Common myeloid progenitor, CD34-positive (primary cell): Measurements from ENCODE around the gene SMG5.

Source experiments
- CTCF ChIA-PET: fragments of 350-600 bp; sonication (Branson Sonifier 250); formaldehyde crosslinking; loops from one replicate; lab custom pipeline; 2021; ENCODE audit warnings: antibody characterized with exemption; lab: Charles Lee
- POLR2A ChIA-PET: fragments of 350-600 bp; sonication (Branson Sonifier 250); formaldehyde crosslinking; loops from one replicate; lab custom pipeline; 2021; ENCODE audit warnings: antibody characterized with exemption; lab: Charles Lee
- DNase-seq, 3 donors: peaks; one replicate each; pipeline versions ENCODE4 v3.0.0 to v3.0.0-alpha.2; 2013
- H3K27ac ChIP-seq, 2 experiments: 1 replicate in 1 of 2; 2 replicates in 1 of 2; pipeline ENCODE4 v1.7.0; 2013; ENCODE audit warnings: inconsistent platforms in 2 of 2, low read length in 2 of 2, mild to moderate bottlenecking in 2 of 2, low read depth in 1 of 2, moderate library complexity in 1 of 2; ENCODE audit not compliant: severe bottlenecking in 2 of 2, insufficient read depth in 1 of 2, poor library complexity in 1 of 2
- H3K27me3 ChIP-seq, 5 experiments: replicated peaks in 2 of 5; 1 replicate in 3 of 5; 2 replicates in 2 of 5; pipeline versions ENCODE4 v1.6.1 to v1.7.0; 2013; ENCODE audit warnings: low read length in 4 of 5, mild to moderate bottlenecking in 2 of 5, moderate library complexity in 2 of 5, inconsistent platforms in 1 of 5; ENCODE audit not compliant: insufficient read depth in 5 of 5, control insufficient read depth in 4 of 5
- H3K36me3 ChIP-seq, 4 experiments: 1 replicate in 2 of 4; 2 replicates in 2 of 4; pipeline versions ENCODE4 v1.6.1 to v1.7.0; 2013; ENCODE audit warnings: low read length in 3 of 4, control low read depth in 1 of 4, mild to moderate bottlenecking in 1 of 4; ENCODE audit not compliant: control insufficient read depth in 4 of 4, insufficient read depth in 4 of 4
- H3K4me1 ChIP-seq, 4 experiments: 1 replicate in 3 of 4; 2 replicates in 1 of 4; pipeline versions ENCODE4 v1.6.1 to v1.7.1; 2013; ENCODE audit warnings: low read length in 3 of 4, mild to moderate bottlenecking in 3 of 4, control low read depth in 1 of 4, inconsistent platforms in 1 of 4, moderate library complexity in 1 of 4; ENCODE audit not compliant: control insufficient read depth in 4 of 4, insufficient read depth in 4 of 4; ENCODE audit errors: control extremely low read depth in 1 of 4
- H3K4me3 ChIP-seq, 7 experiments: 1 replicate in 4 of 7; 2 replicates in 3 of 7; pipeline versions ENCODE4 v1.5.1 to v1.7.0; 2013; ENCODE audit warnings: mild to moderate bottlenecking in 7 of 7, low read length in 6 of 7, moderate library complexity in 6 of 7, inconsistent platforms in 2 of 7, low read depth in 2 of 7, control low read depth in 1 of 7; ENCODE audit not compliant: insufficient read depth in 4 of 7, control insufficient read depth in 1 of 7; ENCODE audit errors: extremely low read depth in 1 of 7
- H3K9me3 ChIP-seq, 5 experiments: 1 replicate in 4 of 5; 2 replicates in 1 of 5; pipeline versions ENCODE4 v1.6.1 to v1.7.1; 2013; ENCODE audit warnings: low read length in 4 of 5, mild to moderate bottlenecking in 2 of 5, inconsistent platforms in 1 of 5, low read depth in 1 of 5, moderate library complexity in 1 of 5; ENCODE audit not compliant: control insufficient read depth in 4 of 5, insufficient read depth in 2 of 5; ENCODE audit errors: control extremely low read depth in 1 of 5
- WGBS: methylation state at CpG from one replicate; pipeline ENCODE4 v1.1.5; 2013; ENCODE audit not compliant: insufficient coverage; 5-methylcytosine and 5-hydroxymethylcytosine counted together

SMG5 gene

GRCh38 chr1:156308078-156308477 lies 25.5 kb upstream of the SMG5 start:
- H3K4me3 ChIP-seq = no peak overlapping the region
- POLR2A ChIA-PET = no interaction called here
- H3K27ac ChIP-seq = no peak overlapping the region
- no peaks in the 10 kb centered on the region for H3K4me1 ChIP-seq
- CTCF ChIA-PET = interaction anchor here (1.3 to 1.6 kb wide), 2 partner anchors 10 to 11 kb away, joined by 4 to 6 read pairs; partner anchors contain the start of gene VHLL
- no peaks in the 10 kb centered on the region for H3K9me3 ChIP-seq
- H3K36me3 ChIP-seq = peaks cover 30 to 56% (median 48%) of the 10 kb centered on the region in 4 experiments
- DNase-seq = no peak
- no peaks in the 10 kb centered on the region for H3K27me3 ChIP-seq

GRCh38 chr1:156305215-156305614 lies 22.6 kb upstream of the SMG5 start:
- DNase-seq = no peak
- Histone ChIP-seq H3K36me3 (peaks cover 21 to 33% (median 24%) of the 10 kb centered on the region in 4 experiments), H3K9me3 (no peaks in the 10 kb centered on the region), H3K27ac (no peak overlapping the region), H3K27me3 (no peaks in the 10 kb centered on the region), H3K4me3 (no peak overlapping the region), H3K4me1 (no peaks in the 10 kb centered on the region)
- ChIA-PET CTCF (no interaction called here), POLR2A (no interaction called here)
- 100% methylated on average over 1 of the region's 2 CpGs for WGBS

- DNase-seq = no peak
- Histone ChIP-seq H3K27me3 (no peaks in the 10 kb centered on the region), H3K9me3 (no peaks in the 10 kb centered on the region), H3K27ac (no peak overlapping the region), H3K4me3 (no peak overlapping the region), H3K36me3 (peaks cover 9 to 15% (median 11%) of the 10 kb centered on the region in 4 experiments), H3K4me1 (no peaks in the 10 kb centered on the region)
- ChIA-PET CTCF (interaction anchor here (0.6 to 1.6 kb wide), 4 partner anchors 16 to 52 kb away, joined by 3 to 6 read pairs (median 4); no protein-coding TSS in a partner anchor), POLR2A (no interaction called here)
- no CpG with 5 or more reads among the region's 4 CpGs for WGBS
These were observed 20.6 kb upstream of the SMG5 start for GRCh38 chr1:156303241-156303640.

GRCh38 chr1:156298852-156299357 lies 16.3 kb upstream of the SMG5 start, which contains the start of gene VHLL:
Gene VHLL, minus strand, starts transcription at chr1:156299307. Its CDS starts 118 bp downstream, at chr1:156299189.
- Histone ChIP-seq H3K27ac (no peak within 1 kb of the TSS), H3K27me3 (no peaks in the 10 kb centered on the region), H3K4me1 (peaks cover 9 to 15% (median 12%) of the 10 kb centered on the region in 4 experiments), H3K9me3 (no peaks in the 10 kb centered on the region), H3K36me3 (peaks cover 0 to 6% (median 1%) of the 10 kb centered on the region in 4 experiments), H3K4me3 (no peak within 1 kb of the TSS)
- WGBS = 97% methylated on average over 19 of the region's 19 CpGs
- POLR2A ChIA-PET = no interaction called here
- CTCF ChIA-PET = interaction anchor here (0.9 to 1.9 kb wide), 3 partner anchors 9 to 19 kb away, joined by 3 to 5 read pairs (median 4); no protein-coding TSS in a partner anchor
- DNase-seq = no peak

- WGBS = 0% methylated on average over 15 of the region's 17 CpGs
- peak within 1 kb of the TSS in 1 of 2 experiments; percentile 69 for H3K27ac ChIP-seq
- no peaks in the 10 kb centered on the region for H3K27me3 ChIP-seq
- no peaks in the 10 kb centered on the region for H3K9me3 ChIP-seq
- H3K4me3 ChIP-seq = peak within 1 kb of the TSS; percentile 51 to 89 (median 75)
- ChIA-PET POLR2A (no interaction called here), CTCF (interaction anchor here (1.0 kb wide), 1 partner anchor 12 kb away, joined by 3 read pairs; the partner anchor contains the start of gene SMG5)
- peaks cover 9 to 26% (median 18%) of the 10 kb centered on the region in 4 experiments for H3K4me1 ChIP-seq
- DNase-seq = peak; percentile 39 to 73 (median 62)
- H3K36me3 ChIP-seq = peaks cover 0 to 31% (median 7%) of the 10 kb centered on the region in 4 experiments
These were observed 12.8 kb upstream of the SMG5 start, which contains the start of gene GLMP for GRCh38 chr1:156295391-156295947. Gene GLMP, minus strand, starts transcription at chr1:156295679. Its CDS starts 34 bp downstream, at chr1:156295645.

GRCh38 chr1:156293895-156294294 lies 11.3 kb upstream of the SMG5 start:
- H3K36me3 ChIP-seq = peaks cover 0 to 37% (median 7%) of the 10 kb centered on the region in 4 experiments
- peaks cover 9 to 26% (median 18%) of the 10 kb centered on the region in 4 experiments for H3K4me1 ChIP-seq
- H3K27ac ChIP-seq = no peak overlapping the region
- no peaks in the 10 kb centered on the region for H3K27me3 ChIP-seq
- ChIA-PET CTCF (interaction anchor here (0.9 to 1.2 kb wide), 2 partner anchors 8 to 25 kb away, joined by 3 to 4 read pairs; no protein-coding TSS in a partner anchor), POLR2A (no interaction called here)
- no peaks in the 10 kb centered on the region for H3K9me3 ChIP-seq
- whole genome bisulfite sequencing = 100% methylated on average over 5 of the region's 9 CpGs
- H3K4me3 ChIP-seq = no peak overlapping the region
- no peak for DNase-seq

- Histone ChIP-seq H3K9me3 (no peaks in the 10 kb centered on the region), H3K4me3 (no peak overlapping the region), H3K4me1 (peaks cover 9 to 26% (median 18%) of the 10 kb centered on the region in 4 experiments), H3K27ac (no peak overlapping the region), H3K36me3 (peaks cover 0 to 43% (median 9%) of the 10 kb centered on the region in 4 experiments), H3K27me3 (no peaks in the 10 kb centered on the region)
- no peak for DNase-seq
- CTCF ChIA-PET = no interaction called here
- POLR2A ChIA-PET = no interaction called here
- WGBS = 98% methylated on average over 8 of the region's 8 CpGs
These were observed 10.4 kb upstream of the SMG5 start for GRCh38 chr1:156293098-156293434.
